Measurements from ENCODE around the gene RUNDC3A.

DNA sequence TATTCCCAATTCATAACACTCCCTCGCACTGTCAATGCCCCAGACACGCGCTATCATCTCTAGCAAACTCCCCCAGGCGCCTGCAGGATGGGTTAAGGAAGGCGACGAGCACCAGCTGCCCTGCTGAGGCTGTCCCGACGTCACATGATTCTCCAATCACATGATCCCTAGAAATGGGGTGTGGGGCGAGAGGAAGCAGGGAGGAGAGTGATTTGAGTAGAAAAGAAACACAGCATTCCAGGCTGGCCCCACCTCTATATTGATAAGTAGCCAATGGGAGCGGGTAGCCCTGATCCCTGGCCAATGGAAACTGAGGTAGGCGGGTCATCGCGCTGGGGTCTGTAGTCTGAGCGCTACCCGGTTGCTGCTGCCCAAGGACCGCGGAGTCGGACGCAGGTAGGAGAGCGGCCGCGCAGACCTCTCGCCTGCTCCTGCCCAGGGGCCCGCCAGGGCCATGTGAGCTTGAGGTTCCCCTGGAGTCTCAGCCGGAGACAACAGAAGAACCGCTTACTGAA, 36.6 kb downstream of the RUNDC3A start, which contains the start of gene GRN:
- no peak for TF ChIP-seq CTCF (IDR thresholded peaks at IDR 0.05)
- no peak for TF ChIP-seq POLR2A (IDR thresholded peaks at IDR 0.05; ENCODE audit: low read depth)
